GM18951 (cell line): ENCODE data around the gene KDM4C.

Experiments
- POLR2A ChIP-seq: IDR thresholded peaks from 4 replicates; pipeline ENCODE4 v1.6.1; 2011; ENCODE audit warnings: mild to moderate bottlenecking; ENCODE audit not compliant: insufficient read length, insufficient read depth; ENCODE audit errors: extremely low read depth
- in situ Hi-C: fragments of 300-500 bp; cut with MboI; formaldehyde crosslinking; loops from one replicate; pipeline ENCODE4 v1.12.0; 2022; ENCODE audit warnings: low sequenced_read_pairs, mixed read lengths, inconsistent platforms; ENCODE audit not compliant: unreplicated experiment

Gene KDM4C

DNA sequence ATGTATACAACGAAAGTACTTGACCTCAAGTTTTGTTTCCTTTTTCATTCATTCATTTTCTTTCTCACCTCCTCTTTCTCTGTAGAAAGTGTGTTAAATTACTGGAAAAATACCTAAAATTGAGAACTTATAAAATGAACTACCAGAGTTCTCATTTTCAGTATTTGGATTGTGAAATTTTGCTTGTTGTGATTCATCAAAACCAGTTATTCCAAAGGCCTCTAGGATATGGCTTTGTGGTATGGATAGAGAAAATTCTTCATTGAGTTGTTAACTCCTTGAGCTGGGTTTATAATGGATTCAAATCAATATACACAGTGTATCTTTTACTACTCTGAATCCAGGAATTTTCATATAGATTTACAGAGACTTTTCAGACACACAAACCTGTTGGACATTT is 287.6 kb downstream of the KDM4C start:
- in situ Hi-C loops: loop anchor here (25.0 kb wide), 1 partner anchor 492 kb away; no protein-coding TSS in a partner anchor
- TF ChIP-seq POLR2A: no peak

DNA sequence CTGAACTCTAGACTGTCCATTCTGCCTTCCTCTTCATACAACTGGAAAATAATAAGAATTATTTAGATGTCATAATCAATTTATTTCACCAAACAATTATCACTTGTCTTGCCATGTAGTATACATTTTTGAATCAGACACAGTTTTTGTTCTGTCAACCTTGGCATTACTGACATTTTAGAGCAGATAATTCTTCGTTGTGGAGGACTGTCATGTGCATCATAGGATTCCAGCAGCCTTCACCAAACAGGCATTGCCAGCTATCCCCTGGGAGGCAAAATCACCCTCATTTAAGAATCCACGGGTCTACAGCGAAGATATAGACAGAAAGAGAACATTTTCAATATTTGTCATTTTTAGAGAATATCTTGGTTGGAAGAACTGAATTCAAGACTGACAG is 293.9 kb downstream of the KDM4C start:
- in situ Hi-C loops: no loop called here
- TF ChIP-seq POLR2A: no peak

DNA sequence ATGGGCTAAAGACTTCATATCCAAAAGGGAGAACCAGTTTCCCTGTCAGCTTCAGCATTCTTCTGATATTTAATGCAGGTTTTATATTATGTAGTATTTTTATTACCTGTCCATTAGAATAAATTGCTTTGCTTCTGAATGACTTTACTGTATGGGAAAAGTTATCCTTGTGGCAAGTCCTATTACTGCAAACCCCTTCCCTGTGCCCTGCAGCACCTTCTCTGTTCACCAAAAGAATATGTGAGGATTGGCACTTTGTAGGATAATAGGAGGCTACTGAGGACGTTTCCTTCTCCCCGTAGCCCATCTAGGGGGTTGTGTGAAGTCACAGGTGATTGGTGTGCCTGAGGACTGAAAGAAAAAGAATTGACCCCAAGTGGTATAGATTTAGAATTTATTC is 296.1 kb downstream of the KDM4C start:
- in situ Hi-C loops: no loop called here
- no peak for TF ChIP-seq POLR2A

DNA sequence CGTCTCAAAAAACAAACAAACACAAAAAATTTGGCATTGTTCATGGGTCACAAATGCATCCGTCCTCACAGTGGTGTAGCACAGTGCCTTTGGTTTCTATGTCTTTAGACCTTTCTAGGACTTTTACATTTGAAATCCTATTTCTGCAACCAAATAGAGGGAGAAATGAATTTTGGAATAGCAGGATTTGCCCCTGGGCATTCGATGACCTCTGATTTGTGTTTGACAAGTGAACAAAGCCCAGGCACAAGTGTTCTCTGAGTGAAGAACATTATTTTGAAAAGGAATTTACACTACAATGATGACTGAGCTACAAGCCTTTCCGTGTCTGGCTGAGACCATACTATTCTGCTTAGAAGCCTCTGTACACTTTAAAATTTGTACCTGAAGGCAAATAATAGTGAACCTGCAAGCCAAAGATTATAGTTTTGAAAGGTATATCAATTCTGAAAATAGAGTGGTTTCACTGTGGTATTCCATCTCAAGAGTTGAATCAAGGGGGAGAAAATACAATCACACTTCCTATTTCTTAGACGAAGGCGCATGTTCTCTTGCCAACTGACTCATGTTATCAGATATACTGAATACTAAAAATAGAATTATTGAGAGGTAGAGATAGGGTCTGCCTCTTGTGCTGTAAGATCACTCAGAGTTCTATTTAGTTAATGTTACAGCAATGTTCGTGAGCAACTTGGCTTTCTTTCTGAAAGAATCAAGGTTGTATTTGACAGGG is 297.6 kb downstream of the KDM4C start:
- TF ChIP-seq POLR2A: no peak
- in situ Hi-C loops: no loop called here

DNA sequence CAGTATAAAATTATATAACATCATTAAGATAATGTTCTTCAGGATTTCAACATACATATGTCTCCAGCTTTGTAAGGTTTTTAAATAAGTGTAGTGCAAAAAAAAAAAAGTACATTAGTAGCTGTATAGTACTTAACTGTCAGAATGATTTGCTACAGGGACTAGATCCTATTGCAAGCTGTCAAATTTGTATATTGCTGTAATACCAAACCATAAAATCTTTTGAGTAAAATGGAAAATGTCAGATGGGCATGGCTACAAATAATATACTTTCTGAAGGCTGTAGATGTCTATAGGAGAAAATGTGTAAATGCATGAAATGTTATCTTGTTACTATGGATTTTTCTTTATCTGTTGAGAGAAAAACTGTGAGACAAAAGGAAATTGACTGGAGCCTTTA is 298.5 kb downstream of the KDM4C start:
- TF ChIP-seq POLR2A: no peak
- in situ Hi-C loops: no loop called here

DNA sequence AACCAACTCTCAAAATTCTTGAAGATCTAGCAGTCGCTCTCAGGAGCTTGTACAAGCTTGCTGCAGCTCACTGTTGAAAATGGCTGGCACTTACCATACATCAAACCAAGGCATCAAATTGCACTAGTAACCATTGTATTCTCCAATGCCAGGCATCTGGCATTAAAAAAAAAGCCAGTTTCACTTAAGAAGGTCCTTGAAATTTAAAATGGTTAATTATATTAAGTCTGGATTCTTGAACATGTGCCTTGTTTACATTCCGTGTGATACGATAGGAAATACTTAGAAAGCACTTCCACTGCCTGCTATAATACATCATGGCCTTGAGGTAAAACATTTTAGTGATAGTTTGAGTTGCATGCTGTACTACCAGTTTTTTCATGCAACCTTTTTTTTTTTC is 300.7 kb downstream of the KDM4C start:
- in situ Hi-C loops: no loop called here
- no peak for TF ChIP-seq POLR2A

DNA sequence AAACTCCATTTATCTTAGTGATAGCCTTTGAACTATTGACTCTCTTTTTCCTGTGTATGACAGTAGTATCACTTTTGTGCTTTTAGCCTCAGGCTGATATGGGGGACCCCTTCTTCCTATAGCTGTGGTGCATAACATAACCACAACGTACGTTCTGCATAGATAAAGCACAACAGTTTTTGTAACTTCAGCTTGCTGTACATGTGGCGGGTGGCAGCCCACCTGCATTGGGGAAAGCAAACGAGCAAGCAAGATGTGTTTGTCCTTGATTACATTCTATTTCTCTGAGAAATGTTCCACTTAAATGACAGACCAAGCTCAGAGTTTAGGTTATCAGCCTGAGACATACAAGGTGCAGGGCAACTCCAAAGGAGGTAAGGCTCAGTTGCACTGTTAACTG is 309.4 kb downstream of the KDM4C start:
- TF ChIP-seq POLR2A: no peak
- in situ Hi-C loops: no loop called here

DNA sequence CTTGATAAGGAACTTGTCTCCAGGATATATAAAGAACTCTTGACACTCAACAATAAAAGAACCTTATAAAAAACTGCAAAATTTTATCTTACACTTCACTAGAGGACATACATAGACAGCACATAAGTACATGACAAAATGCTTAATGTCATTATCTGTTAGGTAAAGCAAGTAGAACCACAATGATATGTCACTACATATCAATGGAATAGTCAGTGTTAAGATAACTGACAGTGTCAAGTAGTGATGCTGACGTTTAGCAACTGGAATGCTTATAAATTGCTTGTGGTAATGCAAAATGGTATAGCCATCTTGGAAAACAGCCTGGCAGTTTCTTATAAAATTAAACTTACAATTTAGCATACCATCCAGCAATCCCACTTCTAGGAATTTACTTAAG is 314.1 kb downstream of the KDM4C start:
- in situ Hi-C loops: no loop called here

DNA sequence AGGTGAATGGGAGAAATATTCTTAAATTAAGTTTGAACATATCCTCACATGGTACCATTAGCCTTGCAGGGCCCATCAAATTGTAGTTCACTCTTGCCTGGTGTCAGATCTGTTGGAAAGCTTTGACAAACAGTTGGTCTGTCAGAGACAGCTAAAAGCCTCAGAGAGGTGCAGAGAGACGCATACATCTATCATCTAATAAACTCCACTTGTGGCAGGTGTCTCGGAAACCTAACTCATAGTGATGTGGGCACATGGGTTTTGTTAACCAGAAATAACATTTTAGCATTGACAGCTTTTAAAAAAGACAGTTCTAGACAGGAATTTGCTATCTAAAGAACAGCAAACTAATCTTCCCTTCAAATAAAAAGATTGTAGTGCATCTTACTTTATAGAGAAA is 315.9 kb downstream of the KDM4C start:
- TF ChIP-seq POLR2A: no peak
- in situ Hi-C loops: no loop called here

More for the DNA sequence above, 314.1 kb downstream of the KDM4C start:
- no peak for TF ChIP-seq POLR2A

DNA sequence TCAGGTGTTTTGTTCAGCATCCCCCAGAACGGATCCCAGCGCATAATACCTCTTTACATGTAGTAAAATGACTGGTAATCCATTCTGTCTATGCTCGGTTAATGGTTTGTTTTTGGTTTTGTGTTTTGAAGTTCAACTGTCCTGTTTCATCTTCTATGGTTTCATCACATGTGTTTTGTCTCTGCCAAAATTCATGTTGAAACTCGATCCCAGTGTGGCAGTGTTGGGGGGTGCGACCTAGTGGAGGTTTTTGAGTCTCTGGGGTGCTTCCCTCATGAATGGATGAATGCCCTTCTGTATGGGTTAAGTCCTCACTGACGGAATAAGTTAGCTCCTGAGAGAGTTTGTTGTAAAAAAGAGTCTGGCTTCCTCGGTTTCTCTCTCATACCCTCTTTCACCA is 317.4 kb downstream of the KDM4C start:
- no peak for TF ChIP-seq POLR2A
- in situ Hi-C loops: no loop called here

DNA sequence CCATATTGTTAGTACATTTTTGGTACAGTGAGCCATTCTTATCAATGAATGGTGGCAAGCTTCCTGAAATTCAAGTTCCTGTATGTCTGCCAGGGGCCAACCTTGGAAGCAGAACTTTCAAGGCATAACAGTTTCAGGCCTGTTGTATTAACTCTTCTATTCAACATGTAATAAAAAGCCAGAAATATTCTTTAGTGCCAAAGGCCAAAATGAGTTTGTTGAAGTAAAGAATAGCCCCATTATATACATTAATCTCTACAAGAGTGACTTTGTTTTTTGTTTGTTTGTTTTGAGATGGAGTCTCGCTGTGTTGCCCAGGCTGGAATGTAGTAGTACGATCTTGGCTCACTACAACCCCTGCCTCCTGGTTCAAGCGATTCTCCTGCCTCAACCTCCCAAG is 321.3 kb downstream of the KDM4C start:
- TF ChIP-seq POLR2A: no peak
- in situ Hi-C loops: no loop called here

DNA sequence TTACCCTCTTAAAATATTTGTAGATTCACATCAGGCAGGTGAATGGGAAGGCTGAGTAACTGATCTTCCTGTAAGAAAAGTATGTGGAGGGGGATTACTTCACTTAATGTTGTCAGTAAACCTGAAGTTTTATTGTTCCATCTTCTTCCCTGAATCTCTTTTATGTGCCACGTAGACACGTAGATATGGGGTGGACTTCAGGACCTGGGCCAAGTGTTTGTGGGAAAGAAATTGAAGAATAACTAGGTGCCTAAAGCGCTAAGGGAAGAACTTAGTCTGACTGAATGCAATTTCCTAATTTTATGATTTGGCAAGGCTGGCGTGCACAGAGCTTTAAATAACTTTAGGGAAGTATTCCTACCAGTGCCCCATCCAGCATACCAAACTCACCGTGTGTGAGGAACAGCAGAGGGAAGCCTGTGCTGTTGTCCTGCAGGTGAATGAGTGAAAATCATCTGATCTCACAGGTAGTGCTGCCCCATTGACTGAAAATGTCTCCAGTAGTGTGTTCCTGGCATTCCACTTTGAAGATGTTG is 323.4 kb downstream of the KDM4C start:
- in situ Hi-C loops: no loop called here
- TF ChIP-seq POLR2A: no peak

DNA sequence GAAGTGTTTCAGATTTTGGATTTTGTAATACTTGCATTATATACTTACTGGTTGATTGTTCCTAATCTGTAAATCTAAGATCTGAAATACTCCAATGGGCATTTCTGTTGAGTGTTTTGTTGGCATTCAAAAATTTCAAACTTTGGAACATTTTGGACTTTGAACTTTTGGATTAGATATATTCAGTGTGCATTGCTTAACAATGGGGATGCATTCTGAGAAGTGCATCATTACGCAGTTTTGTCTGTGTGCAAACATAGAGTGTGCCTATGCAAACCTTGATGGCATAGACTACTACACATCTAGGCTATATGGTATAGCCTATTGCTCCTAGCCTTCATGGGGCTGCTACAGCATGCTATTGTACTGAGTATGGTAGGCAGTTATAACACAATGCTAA is 325.4 kb downstream of the KDM4C start:
- TF ChIP-seq POLR2A: no peak
- in situ Hi-C loops: no loop called here

DNA sequence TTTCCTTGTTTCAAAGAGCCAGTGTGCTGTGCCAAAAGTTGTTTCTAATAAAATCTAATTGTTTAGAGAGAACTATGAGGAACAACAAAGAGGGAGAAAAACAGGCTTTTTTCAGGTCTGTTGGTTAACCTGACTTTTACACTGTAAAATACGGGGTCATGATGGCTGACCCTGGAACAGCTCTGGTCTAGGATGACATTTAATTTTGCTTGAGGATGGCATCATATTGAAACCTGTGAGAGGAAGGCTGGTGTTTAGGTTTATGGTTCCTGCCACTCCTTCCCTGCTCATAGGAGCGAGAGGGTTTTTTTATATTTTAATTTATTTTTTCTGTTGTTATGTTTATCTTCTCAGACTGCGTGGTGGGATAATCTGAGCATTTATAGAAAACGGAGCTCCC is 327.6 kb downstream of the KDM4C start:
- no peak for TF ChIP-seq POLR2A
- in situ Hi-C loops: no loop called here
